Measurements from ENCODE around the gene ITSN1. TPM values are rescaled to one million over a fixed set of nuclear protein-coding genes. Genes with fewer than 3 reads are reported as not detected.

Gene ITSN1
- total RNA-seq, 1 experiment from 2014 or later = 50.3 TPM

- H3K27ac ChIP-seq (ENCODE audit: low read length) = no peak overlapping the region
- no peak overlapping the region for H3K4me3 ChIP-seq (ENCODE audit: low read depth in 2 of 2, low read length in 2 of 2)
- H3K36me3 ChIP-seq (ENCODE audit: control insufficient read depth, insufficient read depth, low read length) = no peaks in the 10 kb centered on the region; the same call in 1 of the 2 replicates
- no peak for TF ChIP-seq SIN3A (IDR thresholded peaks at IDR 0.05; ENCODE audit: borderline replicate concordance, insufficient read depth, low read depth, low read length)
- no peak for TF ChIP-seq TCF7L2 (IDR thresholded peaks at IDR 0.05; ENCODE audit: low read depth, low read length)
- no peak for TF ChIP-seq POLR2AphosphoS5 (IDR thresholded peaks at IDR 0.05; ENCODE audit: low read depth, low read length)
- TF ChIP-seq REST (IDR thresholded peaks at IDR 0.05; ENCODE audit: insufficient read depth in 1 of 2, low read depth in 2 of 2, low read length in 1 of 2) = no peak
- TF ChIP-seq, protein P1, sequence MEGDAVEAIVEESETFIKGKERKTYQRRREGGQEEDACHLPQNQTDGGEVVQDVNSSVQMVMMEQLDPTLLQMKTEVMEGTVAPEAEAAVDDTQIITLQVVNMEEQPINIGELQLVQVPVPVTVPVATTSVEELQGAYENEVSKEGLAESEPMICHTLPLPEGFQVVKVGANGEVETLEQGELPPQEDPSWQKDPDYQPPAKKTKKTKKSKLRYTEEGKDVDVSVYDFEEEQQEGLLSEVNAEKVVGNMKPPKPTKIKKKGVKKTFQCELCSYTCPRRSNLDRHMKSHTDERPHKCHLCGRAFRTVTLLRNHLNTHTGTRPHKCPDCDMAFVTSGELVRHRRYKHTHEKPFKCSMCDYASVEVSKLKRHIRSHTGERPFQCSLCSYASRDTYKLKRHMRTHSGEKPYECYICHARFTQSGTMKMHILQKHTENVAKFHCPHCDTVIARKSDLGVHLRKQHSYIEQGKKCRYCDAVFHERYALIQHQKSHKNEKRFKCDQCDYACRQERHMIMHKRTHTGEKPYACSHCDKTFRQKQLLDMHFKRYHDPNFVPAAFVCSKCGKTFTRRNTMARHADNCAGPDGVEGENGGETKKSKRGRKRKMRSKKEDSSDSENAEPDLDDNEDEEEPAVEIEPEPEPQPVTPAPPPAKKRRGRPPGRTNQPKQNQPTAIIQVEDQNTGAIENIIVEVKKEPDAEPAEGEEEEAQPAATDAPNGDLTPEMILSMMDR (IDR thresholded peaks at IDR 0.05) = no peak
- CTCF ChIA-PET = no interaction called here
- H3K27me3 ChIP-seq (ENCODE audit: control insufficient read depth, insufficient read depth, low read length) = no peaks in the 10 kb centered on the region
- intact Hi-C loops (cut with micrococcal nuclease; ENCODE audit: unreplicated experiment) = no loop called here
- in situ Hi-C loops (cut with HindIII; ENCODE audit: low pct_unique_long_range_greater_than_20kb, low sequenced_read_pairs) = no loop called here
- no peaks in the 10 kb centered on the region for H3K9me3 ChIP-seq (ENCODE audit: control insufficient read depth, insufficient read depth, low read depth, low read length)
- no TSS peak for BruUV-seq (replicated peaks)
- DNase-seq (ENCODE audit: low read depth, low spot score) (no peak), ATAC-seq (no peak)
- no peaks in the 10 kb centered on the region for H3K4me1 ChIP-seq (ENCODE audit: control insufficient read depth, insufficient read depth, low read length)
- POLR2A ChIA-PET = no interaction called here
These were observed 138.8 kb downstream of the ITSN1 start for GRCh38 chr21:33781121-33781520.

GRCh38 chr21:33783187-33783979 lies 141.1 kb downstream of the ITSN1 start:
- intact Hi-C loops (cut with micrococcal nuclease; ENCODE audit: unreplicated experiment) = no loop called here
- BruUV-seq (replicated peaks) = no TSS peak

More at GRCh38 chr21:33783187-33783979, 141.1 kb downstream of the ITSN1 start:
- H3K4me3 ChIP-seq (ENCODE audit: low read depth in 2 of 2, low read length in 2 of 2) = no peak overlapping the region
- POLR2A ChIA-PET = no interaction called here
- H3K4me1 ChIP-seq (ENCODE audit: control insufficient read depth, insufficient read depth, low read length) = no peaks in the 10 kb centered on the region
- no peak for ATAC-seq
- DNase-seq (ENCODE audit: low read depth, low spot score) = no peak
- no peak overlapping the region for H3K27ac ChIP-seq (ENCODE audit: low read length)
- TF ChIP-seq, protein P1 (IDR thresholded peaks at IDR 0.05) = no peak
- TF ChIP-seq SIN3A (IDR thresholded peaks at IDR 0.05; ENCODE audit: borderline replicate concordance, insufficient read depth, low read depth, low read length) (no peak), POLR2AphosphoS5 (IDR thresholded peaks at IDR 0.05; ENCODE audit: low read depth, low read length) (no peak), TCF7L2 (IDR thresholded peaks at IDR 0.05; ENCODE audit: low read depth, low read length) (no peak), REST (IDR thresholded peaks at IDR 0.05; ENCODE audit: insufficient read depth in 1 of 2, low read depth in 2 of 2, low read length in 1 of 2) (no peak)
- in situ Hi-C loops (cut with HindIII; ENCODE audit: low pct_unique_long_range_greater_than_20kb, low sequenced_read_pairs) = no loop called here
- CTCF ChIA-PET = no interaction called here
- no peaks in the 10 kb centered on the region; the same call in 1 of the 2 replicates for H3K36me3 ChIP-seq (ENCODE audit: control insufficient read depth, insufficient read depth, low read length)
- no peaks in the 10 kb centered on the region for H3K27me3 ChIP-seq (ENCODE audit: control insufficient read depth, insufficient read depth, low read length)
- no peaks in the 10 kb centered on the region for H3K9me3 ChIP-seq (ENCODE audit: control insufficient read depth, insufficient read depth, low read depth, low read length)
